ENCODE measurements around the gene MAST1. TPM values are rescaled to one million over a fixed set of nuclear protein-coding genes. Genes with fewer than 3 reads are reported as not detected.
"Not testable (repeated sequence)": the region's sequence is repeated elsewhere in the genome, so short reads cannot be mapped to it uniquely, and the experiment has no call there.

Gene MAST1
- total and polyA plus RNA-seq, 4 experiments from 2014 or later: 0.48 TPM; not detected in 3

DNA sequence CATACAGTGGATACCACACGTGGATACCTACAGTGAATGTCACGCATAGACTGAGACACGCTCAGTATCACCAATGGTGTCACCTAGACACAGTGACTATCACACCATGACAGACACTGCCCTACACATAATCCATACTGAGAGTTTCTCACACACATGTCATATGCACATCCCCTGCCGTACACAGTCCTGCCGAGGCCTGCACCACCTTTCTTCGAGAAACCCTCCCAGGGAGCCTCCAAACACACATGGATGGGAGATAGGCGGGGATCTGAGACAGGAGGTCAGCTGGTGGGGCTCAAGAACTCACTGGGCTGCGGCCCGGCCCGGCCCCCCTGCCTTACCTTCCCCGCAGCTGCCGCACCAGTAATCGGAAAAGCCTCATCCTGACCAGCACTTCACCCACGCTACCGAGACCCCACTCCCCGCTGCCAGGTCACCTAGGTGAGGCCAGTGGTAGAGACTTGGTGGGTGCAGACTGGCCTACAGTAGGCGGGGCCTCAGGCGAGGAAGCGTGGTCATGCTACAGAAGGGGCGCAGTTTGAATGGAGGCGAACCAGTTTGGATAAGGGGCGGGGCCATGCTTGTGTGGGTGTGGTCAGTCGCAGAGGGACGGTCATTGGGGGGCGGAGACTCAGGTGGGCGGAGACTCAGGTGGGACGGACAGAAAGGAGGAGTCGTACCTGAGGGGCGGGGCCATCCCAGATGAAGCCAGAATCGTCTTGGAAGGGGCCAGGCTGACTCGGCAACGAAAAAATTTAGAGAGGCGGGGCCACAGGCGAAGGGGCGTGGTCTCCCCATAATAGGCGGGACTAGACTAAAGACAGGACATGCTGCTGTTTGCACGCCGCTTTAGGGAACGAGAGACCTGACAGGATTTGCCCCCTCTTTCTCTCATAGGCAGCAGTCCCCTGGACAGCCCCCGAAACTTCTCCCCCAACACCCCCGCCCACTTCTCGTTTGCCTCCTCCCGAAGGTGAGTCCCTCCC, 2.1 kb downstream of the MAST1 start:
- no peak overlapping the region for H3K27ac Mint-ChIP-seq
- Histone ChIP-seq H3K9me3 (ENCODE audit: control insufficient read depth in 1 of 2, low read length in 2 of 2) (no peaks in the 10 kb centered on the region), H3K4me3 (ENCODE audit: low read length in 2 of 2) (no peak overlapping the region), H3K27me3 (ENCODE audit: insufficient read depth, low read length) (peaks cover 57% of the 10 kb centered on the region), H3K27ac (ENCODE audit: low read depth, low read length) (no peak overlapping the region), H3K36me3 (ENCODE audit: insufficient read depth, low read length) (no peaks in the 10 kb centered on the region), H3K4me1 (ENCODE audit: insufficient read depth, low read length) (peaks cover 29% of the 10 kb centered on the region)
- DNase-seq: no peak
- H3K9me3 Mint-ChIP-seq: peaks cover 0 to 4% (median under 1%) of the 10 kb centered on the region in 8 donors
- ChIA-PET POLR2A (ENCODE audit: partially characterized antibody) (no interaction called here), CTCF (ENCODE audit: partially characterized antibody) (interaction anchor here (0.6 kb wide), 1 partner anchor 162 kb away, joined by 3 read pairs; no protein-coding TSS in a partner anchor)
- H3K4me1 Mint-ChIP-seq: peaks cover 18 to 40% (median 24%) of the 10 kb centered on the region in 4 donors
- peaks cover 63% of the 10 kb centered on the region in 2 donors for H3K27me3 Mint-ChIP-seq
- peak overlapping the region in 5 of 8 donors; percentile 15 to 58 (median 20) for H3K4me3 Mint-ChIP-seq
- intact Hi-C loops (cut with micrococcal nuclease): no loop called here
- peaks cover 0 to 3% of the 10 kb centered on the region in 2 donors for H3K36me3 Mint-ChIP-seq

DNA sequence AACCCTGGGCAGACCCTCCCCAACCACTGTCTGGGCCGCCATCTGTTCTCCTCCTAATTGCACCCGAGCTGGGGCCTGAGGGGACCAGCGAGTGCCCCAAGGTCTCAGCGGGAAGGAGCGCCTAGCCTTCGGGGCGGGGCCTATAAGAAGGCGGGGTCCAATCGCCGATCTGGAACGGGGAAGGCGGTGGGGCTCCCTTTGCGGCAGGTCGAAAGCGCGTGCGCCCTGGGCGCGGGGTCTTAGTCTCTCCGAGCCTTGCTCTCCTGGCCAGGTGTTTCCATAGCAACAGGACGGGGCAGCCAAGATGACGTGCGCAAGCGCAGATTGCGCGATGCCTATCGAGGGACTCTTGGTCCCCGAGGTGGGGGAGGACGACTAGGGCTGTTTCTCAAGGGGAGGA, 2.8 kb downstream of the MAST1 start:
- Histone ChIP-seq H3K36me3 (ENCODE audit: insufficient read depth, low read length) (no peaks in the 10 kb centered on the region), H3K4me3 (ENCODE audit: low read length in 2 of 2) (no peak overlapping the region), H3K4me1 (ENCODE audit: insufficient read depth, low read length) (peaks cover 29% of the 10 kb centered on the region), H3K9me3 (ENCODE audit: control insufficient read depth in 1 of 2, low read length in 2 of 2) (no peaks in the 10 kb centered on the region), H3K27ac (ENCODE audit: low read depth, low read length) (no peak overlapping the region), H3K27me3 (ENCODE audit: insufficient read depth, low read length) (peaks cover 52% of the 10 kb centered on the region)
- H3K27ac Mint-ChIP-seq: no peak overlapping the region
- H3K4me3 Mint-ChIP-seq: peak overlapping the region in 5 of 8 donors; percentile 18 to 47 (median 29)
- no peak for DNase-seq
- peaks cover 18 to 40% (median 24%) of the 10 kb centered on the region in 4 donors for H3K4me1 Mint-ChIP-seq
- CTCF ChIA-PET (ENCODE audit: partially characterized antibody): no interaction called here
- peaks cover 0 to 3% of the 10 kb centered on the region in 2 donors for H3K36me3 Mint-ChIP-seq
- intact Hi-C loops (cut with micrococcal nuclease): no loop called here
- POLR2A ChIA-PET (ENCODE audit: partially characterized antibody): no interaction called here
- peaks cover 0 to 4% (median under 1%) of the 10 kb centered on the region in 8 donors for H3K9me3 Mint-ChIP-seq
- peaks cover 60 to 61% of the 10 kb centered on the region in 2 donors for H3K27me3 Mint-ChIP-seq

DNA sequence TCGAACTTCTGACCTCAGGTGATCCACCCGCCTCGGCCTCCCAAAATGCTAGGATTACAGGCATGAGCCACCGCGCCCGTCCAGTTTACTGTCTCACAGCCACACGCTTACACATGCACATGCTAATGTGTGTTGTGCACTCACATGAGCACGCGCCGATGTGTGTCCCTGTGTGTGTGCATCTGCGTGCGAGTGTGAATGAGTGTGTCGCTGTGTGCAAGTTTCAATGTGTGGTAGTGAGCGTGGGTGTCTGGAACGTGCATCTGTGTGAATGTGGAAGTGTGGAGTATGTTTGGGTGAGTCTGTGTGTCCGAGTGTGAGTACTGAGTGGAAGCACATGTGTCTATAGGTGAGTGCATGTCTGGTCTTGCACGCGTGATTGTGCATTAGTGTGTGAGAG, 4.2 kb downstream of the MAST1 start:
- DNase-seq: no peak
- Histone ChIP-seq H3K27ac (ENCODE audit: low read depth, low read length) (no peak overlapping the region), H3K4me1 (ENCODE audit: insufficient read depth, low read length) (peaks cover 33% of the 10 kb centered on the region), H3K4me3 (ENCODE audit: low read length in 2 of 2) (no peak overlapping the region), H3K9me3 (ENCODE audit: control insufficient read depth in 1 of 2, low read length in 2 of 2) (no peaks in the 10 kb centered on the region), H3K27me3 (ENCODE audit: insufficient read depth, low read length) (peaks cover 43% of the 10 kb centered on the region), H3K36me3 (ENCODE audit: insufficient read depth, low read length) (no peaks in the 10 kb centered on the region)
- ChIA-PET POLR2A (ENCODE audit: partially characterized antibody) (no interaction called here), CTCF (ENCODE audit: partially characterized antibody) (no interaction called here)
- Mint-ChIP-seq H3K9me3 (peaks cover 0 to 4% (median under 1%) of the 10 kb centered on the region in 8 donors), H3K27ac (no peak overlapping the region), H3K36me3 (peaks cover 0 to 3% of the 10 kb centered on the region in 2 donors), H3K4me1 (peaks cover 18 to 34% (median 22%) of the 10 kb centered on the region in 4 donors), H3K4me3 (no peak overlapping the region), H3K27me3 (peaks cover 52 to 53% of the 10 kb centered on the region in 2 donors)
- intact Hi-C loops (cut with micrococcal nuclease): no loop called here

DNA sequence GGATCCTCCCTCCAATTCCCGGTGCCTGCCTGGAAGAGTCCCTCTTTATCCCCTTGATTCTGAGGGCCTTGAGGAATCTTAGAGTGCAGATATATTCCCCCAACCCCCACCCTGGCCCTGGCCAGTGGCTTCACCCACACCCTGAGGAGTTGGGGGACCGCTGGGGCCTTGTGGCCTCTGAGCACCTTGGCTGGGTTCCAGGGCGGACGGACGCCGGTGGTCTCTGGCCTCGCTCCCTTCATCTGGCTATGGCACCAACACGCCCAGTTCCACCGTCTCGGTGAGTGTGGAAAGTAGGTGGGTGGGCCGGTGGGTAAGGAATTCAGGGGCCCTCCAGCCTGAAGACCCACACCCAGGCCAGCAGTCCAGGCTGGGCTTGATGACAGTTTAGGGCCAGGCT, 5.0 kb downstream of the MAST1 start:
- no peaks in the 10 kb centered on the region for H3K9me3 ChIP-seq (ENCODE audit: control insufficient read depth in 1 of 2, low read length in 2 of 2)
- Mint-ChIP-seq H3K36me3 (peaks cover 0 to 3% of the 10 kb centered on the region in 2 donors), H3K4me1 (peaks cover 18 to 29% (median 20%) of the 10 kb centered on the region in 4 donors), H3K27me3 (peaks cover 48% of the 10 kb centered on the region in 2 donors), H3K27ac (no peak overlapping the region), H3K9me3 (peaks cover 0 to 4% (median under 1%) of the 10 kb centered on the region in 8 donors), H3K4me3 (no peak overlapping the region)
- peaks cover 33% of the 10 kb centered on the region for H3K4me1 ChIP-seq (ENCODE audit: insufficient read depth, low read length)
- no peak overlapping the region for H3K4me3 ChIP-seq (ENCODE audit: low read length in 2 of 2)
- ChIA-PET CTCF (ENCODE audit: partially characterized antibody) (no interaction called here), POLR2A (ENCODE audit: partially characterized antibody) (no interaction called here)
- H3K27me3 ChIP-seq (ENCODE audit: insufficient read depth, low read length): peaks cover 36% of the 10 kb centered on the region
- DNase-seq: no peak
- H3K36me3 ChIP-seq (ENCODE audit: insufficient read depth, low read length): no peaks in the 10 kb centered on the region
- no peak overlapping the region for H3K27ac ChIP-seq (ENCODE audit: low read depth, low read length)
- intact Hi-C loops (cut with micrococcal nuclease): no loop called here

DNA sequence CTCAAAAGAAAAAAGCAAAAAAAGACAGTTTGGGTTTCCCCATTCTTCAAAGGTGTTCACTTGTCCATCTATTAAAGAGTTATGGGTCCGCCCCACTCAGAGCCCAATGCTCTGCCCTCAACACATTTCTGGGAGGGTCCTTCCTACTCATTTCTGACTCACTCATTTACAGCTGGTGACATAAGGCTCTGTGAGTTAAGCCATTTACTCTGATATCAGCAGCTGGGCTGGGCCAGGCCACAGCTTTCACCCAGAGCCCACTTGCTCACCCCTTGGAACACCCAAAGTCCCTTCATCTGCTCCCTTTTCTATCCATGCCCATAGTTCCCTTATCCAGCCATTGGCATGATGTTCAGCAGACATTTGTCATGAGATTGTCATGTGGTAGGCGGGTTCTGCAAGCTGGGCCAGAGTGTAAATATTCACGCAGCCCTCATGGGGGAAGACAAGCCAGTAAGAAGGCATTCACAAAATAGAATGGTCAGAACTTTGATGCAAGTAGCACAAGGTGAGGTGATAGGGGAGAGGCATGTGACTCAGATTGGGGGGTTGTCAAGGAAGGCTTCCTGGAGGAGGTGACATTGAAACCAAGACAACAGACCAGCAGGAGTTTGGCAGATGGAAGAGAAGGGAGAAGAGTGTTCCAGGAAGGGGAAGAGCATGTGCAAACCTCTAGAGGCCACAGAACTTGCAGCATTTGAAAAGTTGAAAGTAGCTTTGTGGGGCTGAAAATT, 5.9 kb downstream of the MAST1 start:
- CTCF ChIA-PET (ENCODE audit: partially characterized antibody): interaction anchor here (1.9 to 8.2 kb wide), 2 partner anchors 80 to 87 kb away, joined by 5 to 200 read pairs; no protein-coding TSS in a partner anchor
- Mint-ChIP-seq H3K27ac (no peak overlapping the region), H3K4me1 (peaks cover 17 to 25% (median 18%) of the 10 kb centered on the region in 4 donors), H3K27me3 (peaks cover 43 to 46% of the 10 kb centered on the region in 2 donors), H3K4me3 (no peak overlapping the region), H3K36me3 (peaks cover 0 to 3% of the 10 kb centered on the region in 2 donors), H3K9me3 (peaks cover 0 to 4% (median under 1%) of the 10 kb centered on the region in 8 donors)
- no peak overlapping the region for H3K27ac ChIP-seq (ENCODE audit: low read depth, low read length)
- H3K27me3 ChIP-seq (ENCODE audit: insufficient read depth, low read length): peaks cover 32% of the 10 kb centered on the region
- H3K4me3 ChIP-seq (ENCODE audit: low read length in 2 of 2): no peak overlapping the region
- no peaks in the 10 kb centered on the region for H3K36me3 ChIP-seq (ENCODE audit: insufficient read depth, low read length)
- no peak for DNase-seq
- POLR2A ChIA-PET (ENCODE audit: partially characterized antibody): no interaction called here
- intact Hi-C loops (cut with micrococcal nuclease): no loop called here
- peaks cover 25% of the 10 kb centered on the region for H3K4me1 ChIP-seq (ENCODE audit: insufficient read depth, low read length)
- no peaks in the 10 kb centered on the region for H3K9me3 ChIP-seq (ENCODE audit: control insufficient read depth in 1 of 2, low read length in 2 of 2)

DNA sequence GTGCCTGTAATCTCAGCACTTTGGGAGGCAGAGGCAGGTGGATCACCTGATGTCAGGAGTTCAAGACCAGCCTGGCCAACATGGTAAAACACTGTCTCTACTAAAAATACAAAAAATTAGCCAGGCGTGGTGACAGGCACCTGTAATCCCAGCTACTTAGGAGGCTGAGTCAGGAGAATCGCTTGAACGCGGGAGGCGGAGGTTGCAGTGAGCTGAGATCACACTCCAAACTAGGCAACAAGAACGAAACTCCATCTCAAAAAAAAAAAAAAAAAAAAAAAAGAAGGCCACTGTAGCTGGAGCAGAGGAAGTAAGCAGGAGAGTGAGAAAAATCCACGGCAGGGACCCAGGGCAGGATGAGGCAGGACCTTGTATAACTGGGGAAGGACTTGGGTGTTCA, 8.3 kb downstream of the MAST1 start:
- not testable (repeated sequence) for H3K27ac Mint-ChIP-seq; DNase-seq; H3K4me1 ChIP-seq (ENCODE audit: insufficient read depth, low read length); H3K36me3 ChIP-seq (ENCODE audit: insufficient read depth, low read length); H3K36me3 Mint-ChIP-seq; H3K27me3 ChIP-seq (ENCODE audit: insufficient read depth, low read length); H3K4me3 Mint-ChIP-seq; H3K4me3 ChIP-seq (ENCODE audit: low read length in 2 of 2); H3K27ac ChIP-seq (ENCODE audit: low read depth, low read length); H3K9me3 ChIP-seq (ENCODE audit: control insufficient read depth in 1 of 2, low read length in 2 of 2); H3K9me3 Mint-ChIP-seq; H3K4me1 Mint-ChIP-seq
- ChIA-PET CTCF (ENCODE audit: partially characterized antibody) (interaction anchor here (0.6 to 8.2 kb wide), 37 partner anchors 8 to 288 kb away, joined by 3 to 200 read pairs (median 7); partner anchors contain the start of genes DNASE2, FARSA, RNASEH2A and THSD8), POLR2A (ENCODE audit: partially characterized antibody) (interaction anchor here (0.7 to 1.3 kb wide), 2 partner anchors 32 to 81 kb away, joined by 3 to 4 read pairs; no protein-coding TSS in a partner anchor)
- peaks cover 21 to 24% of the 10 kb centered on the region in 2 donors for H3K27me3 Mint-ChIP-seq
- intact Hi-C loops (cut with micrococcal nuclease): loop anchor here (1.0 to 5.0 kb wide), 4 partner anchors 49 to 129 kb away; no protein-coding TSS in a partner anchor

All from CD4-positive, alpha-beta memory T cell (primary cell).